Raji (cell line): ENCODE results near the gene CBX7.

Experiments used
- POLR2A ChIP-seq: IDR thresholded peaks from 2 replicates; pipeline ENCODE4 v1.6.1; 2011; ENCODE audit warnings: low read depth, low read length, control low read depth; ENCODE audit not compliant: insufficient read depth

The CBX7 gene

DNA sequence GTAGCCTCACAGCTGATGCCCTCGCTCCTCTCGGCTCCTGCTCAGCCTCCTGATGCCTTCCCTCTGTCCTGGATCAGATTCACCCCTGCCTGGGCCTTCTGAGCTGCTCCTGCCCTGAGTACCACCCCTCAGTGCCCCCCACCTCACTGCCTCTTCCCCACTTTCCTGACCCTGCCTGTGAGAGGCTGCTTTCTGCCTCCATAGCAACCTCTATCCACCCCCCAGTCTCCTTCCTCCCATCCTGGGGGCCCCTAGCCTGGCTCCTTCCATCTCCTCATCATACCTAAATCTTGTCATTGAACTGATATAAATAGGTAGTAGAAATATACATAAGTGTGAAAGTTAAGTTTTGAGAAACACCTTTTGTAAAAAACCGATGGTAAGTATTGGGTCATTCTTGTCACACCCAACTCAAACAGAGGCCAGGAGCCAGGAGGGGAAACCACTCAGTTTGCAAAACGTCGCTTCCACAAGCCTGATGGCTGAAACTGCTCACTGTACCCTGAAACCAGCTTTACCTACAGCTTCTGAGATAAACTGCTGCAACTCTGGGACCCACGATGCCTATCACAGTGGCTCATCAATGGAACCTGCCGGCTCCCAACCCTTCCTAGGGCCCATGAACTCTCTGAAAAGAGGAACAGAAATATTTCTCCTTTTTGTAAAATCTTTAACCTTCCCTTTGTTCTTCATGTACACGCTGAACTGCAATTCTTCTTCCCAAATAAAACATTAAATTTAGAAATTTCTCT lies 60.2 kb downstream of the CBX7 start:
- TF ChIP-seq POLR2A = no peak

DNA sequence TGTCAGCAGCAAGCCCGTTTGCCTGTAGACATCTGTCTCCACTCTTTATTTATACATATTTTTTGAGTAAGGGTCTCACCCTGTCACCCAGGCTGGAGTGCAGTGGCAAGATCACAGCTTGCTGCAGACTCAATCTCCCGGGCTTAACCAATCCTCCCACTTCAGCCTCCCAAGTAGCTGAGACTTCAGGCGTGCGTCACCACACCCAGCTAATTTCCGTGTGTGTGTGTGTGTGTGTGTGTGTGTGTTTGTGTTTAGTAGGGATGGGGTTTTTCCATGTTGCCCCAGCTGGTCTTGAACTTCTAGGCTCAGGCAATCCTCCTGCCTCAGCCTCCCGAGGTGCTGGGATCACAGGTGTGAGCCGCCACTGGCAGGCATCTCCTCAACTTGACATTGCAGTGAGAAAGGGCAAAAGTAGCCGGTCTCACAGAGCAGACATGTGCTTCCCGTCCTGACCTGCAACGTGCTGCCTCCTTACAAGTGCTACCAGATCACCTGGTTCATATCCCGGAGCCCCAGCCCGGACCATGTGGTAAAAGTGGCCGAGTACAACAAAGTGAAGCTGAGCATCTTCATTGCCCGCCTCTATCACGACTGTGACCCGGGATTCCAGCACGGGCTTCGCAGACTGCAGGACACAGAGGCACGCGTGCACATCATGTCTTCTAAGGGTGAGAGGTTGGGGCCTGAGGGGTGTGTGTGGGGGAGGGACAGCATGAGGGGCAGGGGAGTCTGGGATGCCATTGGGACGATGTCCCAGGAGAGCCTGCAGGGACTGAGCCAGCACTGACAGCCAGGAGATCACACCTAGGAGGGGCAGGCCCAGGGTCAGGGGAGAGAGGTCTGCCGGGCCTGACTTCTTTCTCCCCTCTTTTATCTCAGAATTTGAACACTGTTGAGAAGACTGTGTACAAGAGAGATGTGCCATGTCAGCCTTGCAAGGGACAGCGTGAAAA lies 61.1 kb downstream of the CBX7 start:
- TF ChIP-seq POLR2A = no peak

DNA sequence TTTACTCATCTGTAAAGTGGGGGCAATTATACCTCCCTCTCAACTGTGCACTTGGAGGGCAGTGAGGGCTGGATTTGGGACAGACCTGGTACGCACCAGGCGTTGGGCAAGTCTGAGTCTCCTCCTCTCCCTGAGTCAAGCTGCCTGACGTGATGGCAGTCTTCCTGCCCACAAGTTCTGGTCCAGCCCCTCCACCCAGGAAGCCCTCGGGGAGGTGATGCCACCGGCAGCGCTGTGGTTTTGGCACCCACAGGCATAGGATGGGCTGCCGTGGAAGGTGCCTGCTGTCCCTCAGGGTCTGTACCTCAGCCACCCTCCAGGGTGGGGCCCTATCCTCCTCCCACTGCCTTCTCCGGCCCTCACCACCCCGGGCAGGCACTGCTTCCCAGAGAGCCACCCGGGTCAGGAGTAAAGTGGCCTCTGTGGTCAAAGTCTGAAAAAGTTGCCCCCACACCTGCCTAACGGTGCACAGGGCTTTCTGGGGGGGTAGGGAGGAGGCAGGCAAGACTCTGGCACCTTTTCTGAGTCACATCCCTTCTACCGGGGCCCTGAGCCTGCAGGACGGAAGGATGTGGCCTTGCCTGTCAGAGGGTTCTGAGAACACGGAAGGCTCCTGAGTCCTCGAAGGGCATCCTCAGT lies 61.9 kb downstream of the CBX7 start:
- TF ChIP-seq POLR2A = no peak

DNA sequence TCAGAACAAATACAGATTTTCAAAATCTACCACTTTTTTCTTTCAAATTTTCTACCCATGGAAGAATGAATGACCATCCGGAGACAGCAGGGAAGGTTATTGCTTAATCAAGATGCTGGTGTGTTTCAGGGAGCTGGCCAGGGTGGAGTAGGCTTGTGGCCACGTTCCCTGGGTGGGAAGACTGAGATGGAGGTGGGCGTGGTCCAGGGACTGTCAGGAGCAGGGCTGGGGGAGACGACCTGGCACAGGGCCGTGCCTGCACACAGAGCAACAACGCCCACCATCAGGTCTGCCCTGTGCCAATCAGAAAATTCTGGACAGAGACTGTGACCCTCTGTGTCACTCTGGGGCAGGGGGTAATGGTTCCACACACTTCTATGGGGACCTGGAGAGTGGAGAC lies 62.6 kb downstream of the CBX7 start:
- TF ChIP-seq POLR2A = no peak

DNA sequence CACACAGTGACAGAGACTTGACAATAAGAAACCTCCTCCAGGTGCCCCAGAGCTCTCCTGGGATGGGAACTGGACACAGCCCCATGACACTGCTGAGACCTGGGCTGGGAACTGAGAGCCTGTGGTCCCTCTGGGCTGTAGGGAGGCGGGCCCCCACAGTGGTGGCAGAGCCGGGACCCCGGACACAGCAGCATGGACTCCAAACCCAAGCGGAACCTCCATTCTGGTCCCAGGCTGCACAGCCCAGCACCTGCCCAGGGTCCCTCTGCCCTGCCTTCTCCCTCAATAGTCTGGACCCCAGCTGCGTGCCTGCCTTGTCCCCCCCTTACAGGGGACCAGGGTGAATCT lies 63.8 kb downstream of the CBX7 start:
- no peak for TF ChIP-seq POLR2A

DNA sequence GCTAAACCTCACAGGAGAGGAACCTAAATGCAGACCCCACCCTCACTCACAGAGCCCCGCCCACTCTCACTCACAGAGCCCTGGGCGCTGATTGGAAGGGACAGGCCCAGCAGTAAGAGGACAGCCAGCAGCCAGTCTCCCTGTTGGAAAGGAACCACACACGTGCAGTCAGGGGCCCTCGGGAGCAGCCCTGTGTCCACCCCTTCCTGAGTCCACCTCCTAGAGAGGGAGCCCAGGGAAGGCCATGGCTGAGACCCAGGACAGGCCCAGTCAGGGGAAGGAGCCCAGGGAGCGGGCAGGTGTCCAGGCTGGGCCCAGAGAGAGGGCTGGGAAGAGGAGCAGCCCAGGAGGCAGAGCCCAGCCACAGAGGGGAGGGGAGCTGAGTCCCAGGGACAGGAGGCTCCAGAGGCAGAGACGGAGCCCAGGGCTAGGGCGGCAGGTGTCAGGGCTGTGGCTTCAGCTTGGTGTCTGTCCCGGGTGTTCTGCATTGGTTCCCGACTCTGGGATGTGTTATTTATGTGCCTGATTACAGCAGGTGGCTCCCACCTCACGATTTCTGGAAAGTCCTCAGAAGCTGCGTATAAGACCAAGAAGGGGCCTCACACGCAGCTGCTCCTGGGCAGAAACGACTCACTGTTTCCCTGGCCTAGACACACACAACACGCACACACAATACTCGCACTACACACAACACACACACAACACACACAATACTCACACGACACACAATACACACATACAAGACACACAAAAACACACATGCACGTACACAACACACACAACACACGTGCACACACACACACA lies 64.4 kb downstream of the CBX7 start:
- TF ChIP-seq POLR2A = no peak

DNA sequence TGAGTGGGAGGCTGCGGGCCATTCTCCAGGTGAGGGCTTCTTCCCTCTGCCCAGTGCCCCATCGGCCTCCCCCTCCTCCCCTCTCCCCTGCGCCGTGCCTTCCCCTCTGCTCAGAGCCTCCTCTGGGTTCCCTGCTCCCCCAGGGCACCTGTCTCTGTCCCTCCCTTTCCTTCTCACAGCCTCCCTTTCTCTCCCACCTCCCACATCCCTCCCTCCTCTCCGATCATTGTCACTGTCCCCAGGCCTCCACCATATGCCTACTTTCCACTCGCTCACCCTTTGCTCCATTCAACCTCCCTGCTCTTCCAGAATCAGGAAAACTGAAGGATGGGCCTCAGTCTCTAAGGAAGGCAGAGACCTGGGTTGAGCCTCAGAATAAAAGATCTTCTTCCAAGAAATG lies 65.4 kb downstream of the CBX7 start:
- no peak for TF ChIP-seq POLR2A

DNA sequence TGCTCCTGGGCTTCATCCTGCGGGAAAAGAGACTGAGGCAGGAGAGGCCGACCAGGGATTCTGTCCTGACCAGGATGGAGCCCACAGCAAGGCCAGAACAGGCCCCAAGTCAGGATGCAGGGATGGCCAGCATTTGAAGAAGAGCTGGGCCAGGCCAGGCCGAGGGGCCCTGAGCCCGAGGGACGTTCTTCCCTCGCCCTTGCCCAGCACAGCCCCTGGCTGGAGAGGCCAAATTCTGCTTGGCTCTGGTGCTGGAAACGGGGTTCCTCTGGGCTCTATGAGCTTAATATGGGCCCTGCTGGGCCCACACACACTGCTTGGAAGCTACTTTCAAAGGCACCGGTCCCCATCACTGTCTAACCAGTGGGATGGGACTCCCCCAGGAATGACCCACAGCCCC lies 67.8 kb downstream of the CBX7 start:
- no peak for TF ChIP-seq POLR2A

DNA sequence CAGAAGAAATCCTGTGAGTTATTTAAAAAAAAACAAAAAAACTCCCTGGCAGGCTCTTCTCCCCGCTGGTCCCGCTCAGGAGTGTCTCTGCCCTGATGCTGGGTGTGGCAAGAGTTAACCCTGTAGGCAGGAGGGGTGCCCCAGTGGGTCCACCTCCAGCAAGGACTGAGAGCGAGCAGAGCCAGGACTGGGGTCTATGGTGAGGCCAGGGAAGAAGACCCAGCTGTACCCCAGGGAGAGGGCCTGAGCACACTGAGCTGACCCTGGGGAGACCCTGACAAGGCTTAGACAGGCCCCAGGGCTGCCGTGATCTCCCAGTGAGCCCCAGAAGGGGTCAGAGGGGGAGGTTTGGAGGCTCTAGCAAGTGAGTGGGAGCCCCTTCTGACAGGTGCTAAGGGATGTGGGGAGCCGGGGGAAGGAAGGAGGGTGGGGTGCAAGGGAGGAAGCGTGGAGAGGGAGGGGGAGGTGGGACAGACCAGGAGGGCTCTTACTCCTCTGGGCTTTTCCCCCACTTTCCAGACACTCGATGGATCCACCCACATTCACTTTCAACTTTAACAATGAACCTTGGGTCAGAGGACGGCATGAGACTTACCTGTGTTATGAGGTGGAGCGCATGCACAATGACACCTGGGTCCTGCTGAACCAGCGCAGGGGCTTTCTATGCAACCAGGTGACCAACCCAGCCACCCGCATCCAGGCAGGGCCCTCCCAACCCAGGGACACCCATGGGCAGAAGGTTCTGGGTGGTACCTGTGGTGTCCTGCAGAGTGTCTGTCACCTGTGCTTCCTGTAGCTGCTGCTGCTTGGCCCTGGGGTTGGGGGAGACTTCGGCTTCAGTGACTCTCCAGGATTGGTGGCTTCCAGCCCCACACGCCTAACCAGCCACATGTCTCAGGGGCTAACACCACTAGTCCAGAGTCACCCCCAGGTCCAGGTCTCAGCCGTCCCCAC lies 69.0 kb downstream of the CBX7 start:
- no peak for TF ChIP-seq POLR2A

DNA sequence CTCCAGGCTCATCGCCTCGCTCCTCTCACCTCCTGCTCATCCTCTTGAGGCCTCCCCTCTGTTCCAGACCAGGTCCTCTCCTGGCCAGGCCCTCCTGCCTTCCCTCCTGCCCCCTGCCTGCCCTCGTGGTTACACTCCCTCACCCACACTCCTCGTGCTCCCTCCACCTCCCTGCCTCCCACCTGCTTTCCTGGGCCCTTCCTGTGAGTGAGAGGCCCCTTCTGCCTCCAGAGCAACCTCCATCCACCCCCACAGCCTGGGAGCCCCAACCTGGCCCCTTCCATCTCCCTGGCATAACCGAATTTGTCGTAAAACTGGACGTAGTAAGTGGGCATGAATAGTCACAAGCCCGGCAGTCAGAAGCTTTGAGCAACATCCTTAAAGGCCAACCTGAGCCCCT lies 70.9 kb downstream of the CBX7 start:
- no peak for TF ChIP-seq POLR2A

DNA sequence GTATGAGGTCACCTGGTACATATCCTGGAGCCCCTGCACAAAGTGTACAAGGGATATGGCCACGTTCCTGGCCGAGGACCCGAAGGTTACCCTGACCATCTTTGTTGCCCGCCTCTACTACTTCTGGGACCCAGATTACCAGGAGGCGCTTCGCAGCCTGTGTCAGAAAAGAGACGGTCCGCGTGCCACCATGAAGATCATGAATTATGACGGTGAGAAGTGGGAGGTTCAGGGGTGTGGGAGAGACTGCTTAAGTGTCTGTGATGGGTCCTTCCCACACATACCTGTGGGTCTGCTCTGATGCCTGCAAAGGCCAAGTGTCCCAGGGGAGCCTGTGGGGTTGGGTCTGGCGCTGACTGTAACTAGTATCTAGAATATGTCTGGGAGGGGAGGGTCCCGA lies 71.5 kb downstream of the CBX7 start:
- TF ChIP-seq POLR2A = no peak
